ENCODE data around the gene FOXJ1. TPM values are rescaled to one million over a fixed set of nuclear protein-coding genes. Genes with fewer than 3 reads are reported as not detected.

The FOXJ1 gene
- total and polyA plus RNA-seq, 2 of the 13 experiments (the other 11 are each of a cell fraction or from before 2014, with no cell fraction given), result 0.98 to 1.6 TPM

- Histone ChIP-seq H3K27me3 (ENCODE audit: control insufficient read depth in 1 of 2, insufficient read depth in 2 of 2, low read length in 2 of 2) (no peaks in the 10 kb centered on the region), H3K4me3 (replicated peaks in 1 of 3; ENCODE audit: insufficient read depth in 1 of 3, low read depth in 2 of 3, low read length in 3 of 3) (no peak overlapping the region), H4K20me1 (ENCODE audit: insufficient read depth, low read length) (no peaks in the 10 kb centered on the region), H3K4me2 (ENCODE audit: low read depth, low read length) (no peak overlapping the region), H3K79me2 (ENCODE audit: insufficient read depth, low read length) (no peaks in the 10 kb centered on the region), H3K9me3 (ENCODE audit: low read length) (no peaks in the 10 kb centered on the region), H3K27ac (ENCODE audit: extremely low read length, insufficient read depth, low read length) (no peak overlapping the region), H3K9ac (ENCODE audit: insufficient read depth, low read depth, low read length) (no peak overlapping the region), H3K4me1 (ENCODE audit: insufficient read depth, low read length) (no peaks in the 10 kb centered on the region), H2AFZ (ENCODE audit: low read length) (no peak overlapping the region), H3K36me3 (replicated peaks in 1 of 2; ENCODE audit: control insufficient read depth in 1 of 2, insufficient read depth in 2 of 2, low read length in 2 of 2) (peaks cover 53 to 86% of the 10 kb centered on the region in 2 experiments)
- WGBS (ENCODE audit: low lambda C conversion rate), result 93% methylated on average over 11 of the region's 11 CpGs
- DNase-seq (ENCODE audit: low spot score), result no peak
- TF ChIP-seq ZNF75D (CRISPR knock-in tag; IDR thresholded peaks at IDR 0.05; ENCODE audit: borderline replicate concordance) (no peak), EZH2 (conservative IDR thresholded peaks at IDR 0.05; ENCODE audit: low read depth, low read length) (no peak), MLLT10 (CRISPR knock-in tag; IDR thresholded peaks at IDR 0.05) (no peak), HBP1 (CRISPR knock-in tag; IDR thresholded peaks at IDR 0.05; ENCODE audit: low read depth) (no peak), ARNT2 (CRISPR knock-in tag; IDR thresholded peaks at IDR 0.05; ENCODE audit: low read depth) (no peak), TOPORS (CRISPR knock-in tag; IDR thresholded peaks at IDR 0.05) (no peak), ZNF615 (CRISPR knock-in tag; IDR thresholded peaks at IDR 0.05; ENCODE audit: borderline replicate concordance) (no peak)
- no TSS peak for BruUV-seq (replicated peaks)
- ChIA-PET POLR2A (no interaction called here), CTCF (ENCODE audit: low intra/inter-chr PET ratio, low total read pairs) (no interaction called here)
- FAIRE-seq, result no peak
- in situ Hi-C loops (cut with HindIII; ENCODE audit: extremely low pct_ligation_motif_present, low pct_unique_long_range_greater_than_20kb), result no loop called here
- ATAC-seq, result no peak
- intact Hi-C loops (cut with micrococcal nuclease; ENCODE audit: unreplicated experiment), result no loop called here
Measured at GRCh38 chr17:76094046-76094445, 47.0 kb downstream of the FOXJ1 start.
